Caco-2 (cell line): Measurements from ENCODE around the gene JPH2. TPM values are rescaled to one million over a fixed set of nuclear protein-coding genes. Genes with fewer than 3 reads are reported as not detected.

Experiments used
- BruUV-seq: library from RNA; stranded (reverse); fragments of 400-500 nt; replicated peaks from 2 replicates; lab custom pipeline; 2021; lab: Mats Ljungman, UMichigan
- CTCF ChIA-PET: fragments of 300-600 bp; sonication (Branson Sonifier 250); formaldehyde crosslinking; loops from one replicate; lab custom pipeline; 2022; ENCODE audit warnings: antibody characterized with exemption; lab: Charles Lee
- POLR2A ChIA-PET: fragments of 300-600 bp; sonication (Branson Sonifier 250); formaldehyde crosslinking; loops from one replicate; lab custom pipeline; 2022; ENCODE audit warnings: antibody characterized with exemption; lab: Charles Lee
- DNase-seq, 2 experiments: peaks; one replicate each; pipeline versions ENCODE4 v3.0.0 to v3.0.0-alpha.2; 2020 to 2022
- H3K27me3 ChIP-seq: replicated peaks from 2 replicates; pipeline ENCODE4 v1.6.0; 2011; ENCODE audit warnings: low read length; ENCODE audit not compliant: control insufficient read depth, insufficient read depth
- H3K36me3 ChIP-seq: 2 replicates; pipeline ENCODE4 v1.5.1; 2011; ENCODE audit warnings: low read length; ENCODE audit not compliant: control insufficient read depth, insufficient read depth
- H3K4me1 ChIP-seq: fragments of 250-450 bp; sonication (Bioruptor Pico); 2 replicates; pipeline ENCODE4 v1.5.1; 2020; ENCODE audit warnings: mild to moderate bottlenecking
- H3K4me3 ChIP-seq: 2 replicates; pipeline ENCODE4 v1.5.1; 2011; ENCODE audit warnings: low read depth, mild to moderate bottlenecking, control low read depth, low read length
- H3K9me3 ChIP-seq: fragments of 250-450 bp; sonication (Bioruptor Pico); 2 replicates; pipeline ENCODE4 v1.5.1; 2020; ENCODE audit warnings: mild to moderate bottlenecking, moderate library complexity
- H3K27ac Mint-ChIP-seq: one replicate; pipeline ENCODE4 v1.8.0; 2022; ENCODE audit warnings: mixed read lengths; ENCODE audit not compliant: unreplicated experiment
- H3K27me3 Mint-ChIP-seq: one replicate; pipeline ENCODE4 v1.8.0; 2022; ENCODE audit warnings: mixed read lengths; ENCODE audit not compliant: insufficient read depth, unreplicated experiment
- H3K36me3 Mint-ChIP-seq: one replicate; pipeline ENCODE4 v1.8.0; 2022; ENCODE audit warnings: mild to moderate bottlenecking, mixed read lengths; ENCODE audit not compliant: insufficient read depth, unreplicated experiment
- H3K4me1 Mint-ChIP-seq: one replicate; pipeline ENCODE4 v1.8.0; 2022; ENCODE audit warnings: low read depth, mixed read lengths; ENCODE audit not compliant: unreplicated experiment
- H3K4me3 Mint-ChIP-seq: one replicate; pipeline ENCODE4 v1.8.0; 2022; ENCODE audit warnings: mild to moderate bottlenecking, moderate library complexity, mixed read lengths; ENCODE audit not compliant: unreplicated experiment
- H3K9me3 Mint-ChIP-seq: one replicate; pipeline ENCODE4 v1.8.0; 2022; ENCODE audit warnings: mixed read lengths; ENCODE audit not compliant: unreplicated experiment
- intact Hi-C: fragments of 100-400 bp; cut with micrococcal nuclease; formaldehyde crosslinking; loops from one replicate; pipeline ENCODE4 v1.10.0; 2022; ENCODE audit not compliant: unreplicated experiment
- total RNA-seq: library from RNA; stranded (reverse); gene quantifications from 2 replicates; pipeline ENCODE4 v1.2.3, GENCODE V29; 2022
- TF ChIP-seq, protein P1 (sequence below), 2 experiments: fragments of 200-600 bp in 1 of 2; IDR thresholded peaks; 1 replicate in 1 of 2; 2 replicates in 1 of 2; pipeline versions ENCODE4 v1.5.1 to v1.8.0; 2011 to 2022; ENCODE audit warnings: antibody characterized with exemption in 1 of 2, control low read depth in 1 of 2, inconsistent platforms in 1 of 2, low read depth in 1 of 2, low read length in 1 of 2, mild to moderate bottlenecking in 1 of 2, moderate library complexity in 1 of 2; ENCODE audit not compliant: insufficient read depth in 1 of 2, severe bottlenecking in 1 of 2, unreplicated experiment in 1 of 2

JPH2 gene
- total RNA-seq, 1 experiment from 2014 or later, result 10.5 TPM

DNA sequence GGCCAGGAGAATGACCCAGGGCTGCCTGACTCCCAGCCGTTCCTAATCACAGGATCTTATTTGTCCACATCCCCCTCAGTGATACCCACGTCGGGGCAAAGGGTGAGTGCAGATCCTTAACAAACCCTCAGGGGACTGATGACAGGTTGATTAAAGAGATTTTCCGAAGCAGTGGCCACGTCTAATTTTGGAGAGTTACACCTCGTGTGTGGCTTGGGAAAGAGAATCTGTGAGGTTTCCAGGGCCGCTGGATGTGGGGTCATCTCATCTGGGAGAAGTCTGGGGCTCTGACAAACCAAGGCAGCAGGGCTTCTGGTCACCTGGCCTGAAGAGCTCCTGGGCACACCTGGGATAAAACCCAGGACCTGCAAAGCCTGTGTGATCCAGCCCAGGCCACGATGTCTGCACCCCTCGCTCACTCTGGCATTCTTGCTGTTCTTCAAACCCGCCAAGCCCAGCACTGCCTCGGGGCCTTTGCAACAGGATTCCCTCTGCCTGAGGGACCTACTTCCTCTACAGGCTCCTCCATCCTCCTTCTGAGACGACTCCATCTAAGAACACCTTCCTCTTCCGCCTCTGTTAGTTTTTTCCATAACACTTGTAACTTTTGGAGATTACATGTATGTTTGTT is 4.7 kb downstream of the JPH2 start:
- H3K9me3 Mint-ChIP-seq, result no peaks in the 10 kb centered on the region
- Histone ChIP-seq H3K36me3 (no peaks in the 10 kb centered on the region), H3K4me3 (no peak overlapping the region), H3K4me1 (peaks cover 54% of the 10 kb centered on the region), H3K27me3 (no peaks in the 10 kb centered on the region), H3K9me3 (no peaks in the 10 kb centered on the region)
- H3K4me3 Mint-ChIP-seq, result peak overlapping the region; percentile 5
- peak in 1 of 2 experiments; percentile 82 for DNase-seq
- intact Hi-C loops, result no loop called here
- H3K27ac Mint-ChIP-seq, result peak overlapping the region; percentile 2
- TF ChIP-seq, protein P1, sequence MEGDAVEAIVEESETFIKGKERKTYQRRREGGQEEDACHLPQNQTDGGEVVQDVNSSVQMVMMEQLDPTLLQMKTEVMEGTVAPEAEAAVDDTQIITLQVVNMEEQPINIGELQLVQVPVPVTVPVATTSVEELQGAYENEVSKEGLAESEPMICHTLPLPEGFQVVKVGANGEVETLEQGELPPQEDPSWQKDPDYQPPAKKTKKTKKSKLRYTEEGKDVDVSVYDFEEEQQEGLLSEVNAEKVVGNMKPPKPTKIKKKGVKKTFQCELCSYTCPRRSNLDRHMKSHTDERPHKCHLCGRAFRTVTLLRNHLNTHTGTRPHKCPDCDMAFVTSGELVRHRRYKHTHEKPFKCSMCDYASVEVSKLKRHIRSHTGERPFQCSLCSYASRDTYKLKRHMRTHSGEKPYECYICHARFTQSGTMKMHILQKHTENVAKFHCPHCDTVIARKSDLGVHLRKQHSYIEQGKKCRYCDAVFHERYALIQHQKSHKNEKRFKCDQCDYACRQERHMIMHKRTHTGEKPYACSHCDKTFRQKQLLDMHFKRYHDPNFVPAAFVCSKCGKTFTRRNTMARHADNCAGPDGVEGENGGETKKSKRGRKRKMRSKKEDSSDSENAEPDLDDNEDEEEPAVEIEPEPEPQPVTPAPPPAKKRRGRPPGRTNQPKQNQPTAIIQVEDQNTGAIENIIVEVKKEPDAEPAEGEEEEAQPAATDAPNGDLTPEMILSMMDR (IDR thresholded peaks at IDR 0.05; ENCODE audit: insufficient read depth in 1 of 2, low read depth in 1 of 2, low read length in 1 of 2, severe bottlenecking in 1 of 2, unreplicated experiment in 1 of 2), result no peak
- no TSS peak for BruUV-seq
- ChIA-PET CTCF (interaction anchor here (0.5 to 5.2 kb wide), 3 partner anchors 8 to 324 kb away, joined by 6 to 30 read pairs (median 25); no protein-coding TSS in a partner anchor), POLR2A (interaction anchor here (2.3 kb wide), 1 partner anchor 45 kb away, joined by 20 read pairs; no protein-coding TSS in a partner anchor)
- H3K4me1 Mint-ChIP-seq, result peaks cover 26% of the 10 kb centered on the region
- no peaks in the 10 kb centered on the region for H3K36me3 Mint-ChIP-seq
- H3K27me3 Mint-ChIP-seq, result no peaks in the 10 kb centered on the region

- H3K9me3 Mint-ChIP-seq, result no peaks in the 10 kb centered on the region
- H3K36me3 ChIP-seq, result no peaks in the 10 kb centered on the region
- H3K4me1 Mint-ChIP-seq, result peaks cover 27% of the 10 kb centered on the region
- no peaks in the 10 kb centered on the region for H3K36me3 Mint-ChIP-seq
- peak overlapping the region; percentile 2 for H3K27ac Mint-ChIP-seq
- intact Hi-C loops, result loop anchor here (2.0 kb wide), 1 partner anchor 29 kb away; no protein-coding TSS in a partner anchor
- no TSS peak for BruUV-seq
- DNase-seq, result peak in 1 of 2 experiments; percentile 44
- peaks cover 53% of the 10 kb centered on the region for H3K4me1 ChIP-seq
- H3K4me3 Mint-ChIP-seq, result peak overlapping the region; percentile 2
- no peak overlapping the region for H3K4me3 ChIP-seq
- no peaks in the 10 kb centered on the region for H3K27me3 ChIP-seq
- POLR2A ChIA-PET, result interaction anchor here (2.3 kb wide), 1 partner anchor 44 kb away, joined by 20 read pairs; no protein-coding TSS in a partner anchor
- no peaks in the 10 kb centered on the region for H3K27me3 Mint-ChIP-seq
- TF ChIP-seq, protein P1 (IDR thresholded peaks at IDR 0.05; ENCODE audit: insufficient read depth in 1 of 2, low read depth in 1 of 2, low read length in 1 of 2, severe bottlenecking in 1 of 2, unreplicated experiment in 1 of 2), result no peak
- CTCF ChIA-PET, result interaction anchor here (1.2 to 5.2 kb wide), 3 partner anchors 9 to 67 kb away, joined by 3 to 30 read pairs (median 25); no protein-coding TSS in a partner anchor
- no peaks in the 10 kb centered on the region for H3K9me3 ChIP-seq
Measured at GRCh38 chr20:44181611-44182010, 5.4 kb downstream of the JPH2 start.

DNA sequence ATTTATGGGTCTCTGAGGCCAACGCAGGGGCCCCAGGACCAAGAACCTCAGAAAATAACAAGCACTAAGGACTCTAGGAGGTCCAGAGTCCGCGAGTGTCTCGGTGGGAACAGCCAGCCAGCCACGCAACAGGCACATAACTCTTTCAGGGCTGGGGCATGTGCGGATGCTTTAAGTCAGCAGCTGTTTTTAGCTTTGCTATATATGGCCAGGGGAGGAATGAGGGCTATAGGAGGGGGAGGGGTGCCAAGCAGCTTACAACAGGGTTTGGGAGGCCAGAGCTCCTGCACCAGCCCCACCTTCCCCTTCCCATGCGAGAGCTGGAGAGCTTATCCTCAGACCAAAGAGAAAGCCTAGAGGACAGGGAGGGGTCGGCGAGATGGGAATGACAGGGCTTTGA is 6.2 kb downstream of the JPH2 start:
- H3K36me3 Mint-ChIP-seq, result no peaks in the 10 kb centered on the region
- H3K4me1 ChIP-seq, result peaks cover 49% of the 10 kb centered on the region
- H3K4me3 Mint-ChIP-seq, result peak overlapping the region; percentile 2
- peaks cover 27% of the 10 kb centered on the region for H3K4me1 Mint-ChIP-seq
- no peaks in the 10 kb centered on the region for H3K36me3 ChIP-seq
- H3K27me3 Mint-ChIP-seq, result no peaks in the 10 kb centered on the region
- CTCF ChIA-PET, result interaction anchor here (0.5 to 5.2 kb wide), 6 partner anchors 9 to 66 kb away, joined by 3 to 30 read pairs (median 4); no protein-coding TSS in a partner anchor
- no peaks in the 10 kb centered on the region for H3K9me3 Mint-ChIP-seq
- DNase-seq, result peak; percentile 85 to 96
- H3K27ac Mint-ChIP-seq, result peak overlapping the region; percentile 2
- H3K4me3 ChIP-seq, result no peak overlapping the region
- H3K27me3 ChIP-seq, result no peaks in the 10 kb centered on the region
- no TSS peak for BruUV-seq
- TF ChIP-seq, protein P1 (IDR thresholded peaks at IDR 0.05; ENCODE audit: insufficient read depth in 1 of 2, low read depth in 1 of 2, low read length in 1 of 2, severe bottlenecking in 1 of 2, unreplicated experiment in 1 of 2), result no peak
- POLR2A ChIA-PET, result interaction anchor here (0.6 to 2.3 kb wide), 4 partner anchors 15 to 44 kb away, joined by 3 to 20 read pairs (median 3); partner anchors contain the start of gene OSER1
- no peaks in the 10 kb centered on the region for H3K9me3 ChIP-seq
- intact Hi-C loops, result loop anchor here (1.0 to 2.0 kb wide), 2 partner anchors 28 to 44 kb away; no protein-coding TSS in a partner anchor
